Neural cell (in vitro differentiated cells): ENCODE results near the gene CLIP3. TPM values are rescaled to one million over a fixed set of nuclear protein-coding genes. Genes with fewer than 3 reads are reported as not detected.

Source experiments
- H2AFZ ChIP-seq: fragments of 200-600, 300-800 bp; sonication (generic), shearing (Covaris generic); 2 replicates; pipeline ENCODE4 v1.6.0; 2014; ENCODE audit warnings: low read depth, mild to moderate bottlenecking, antibody characterized with exemption, low read length, moderate library complexity
- H3F3A ChIP-seq: fragments of 200-600 bp; shearing (Covaris generic); 2 replicates; pipeline ENCODE4 v1.6.1; 2016; ENCODE audit warnings: mild to moderate bottlenecking, moderate library complexity, mixed read lengths, antibody characterized with exemption, low read length; ENCODE audit not compliant: insufficient read depth, poor library complexity, severe bottlenecking
- H3K27ac ChIP-seq: fragments of 200-600, 300-800 bp; sonication (generic), shearing (Covaris generic); 2 replicates; pipeline ENCODE4 v1.5.1; 2014; ENCODE audit warnings: mild to moderate bottlenecking, low read length, moderate library complexity
- H3K27me3 ChIP-seq: fragments of 300-800, 200-600 bp; sonication (generic), shearing (Covaris generic); 2 replicates; pipeline ENCODE4 v1.6.0; 2014; ENCODE audit warnings: mild to moderate bottlenecking, low read depth, low read length, moderate library complexity; ENCODE audit not compliant: insufficient read depth
- H3K36me3 ChIP-seq: fragments of 300-800, 200-600 bp; sonication (generic), shearing (Covaris generic); 2 replicates; pipeline ENCODE4 v1.5.1; 2014; ENCODE audit warnings: mild to moderate bottlenecking, antibody characterized with exemption, low read length, moderate library complexity; ENCODE audit not compliant: insufficient read depth
- H3K4me2 ChIP-seq: fragments of 300-800, 200-600 bp; sonication (generic), shearing (Covaris generic); 2 replicates; pipeline ENCODE4 v1.6.0; 2014; ENCODE audit warnings: mild to moderate bottlenecking, low read length
- H3K4me3 ChIP-seq: fragments of 300-800, 200-600 bp; sonication (generic), shearing (Covaris generic); 2 replicates; pipeline ENCODE4 v1.5.1; 2014; ENCODE audit warnings: mild to moderate bottlenecking, low read length, moderate library complexity
- H3K79me2 ChIP-seq: fragments of 200-600 bp; shearing (Covaris generic); replicated peaks from 2 replicates; pipeline ENCODE4 v1.6.0; 2014; ENCODE audit warnings: mild to moderate bottlenecking, low read length, moderate library complexity; ENCODE audit not compliant: insufficient read depth
- H3K9ac ChIP-seq: fragments of 300-800, 200-600 bp; sonication (generic), shearing (Covaris generic); 2 replicates; pipeline ENCODE4 v1.6.1; 2016; ENCODE audit warnings: mild to moderate bottlenecking, low read length, mixed read lengths
- H3K9me2 ChIP-seq: fragments of 200-600 bp; shearing (Covaris generic); 2 replicates; pipeline ENCODE4 v1.6.1; 2016; ENCODE audit warnings: mild to moderate bottlenecking, low read length, mixed read lengths; ENCODE audit not compliant: insufficient read depth
- H3K9me3 ChIP-seq: fragments of 200-600, 300-800 bp; sonication (generic), shearing (Covaris generic); 2 replicates; pipeline ENCODE4 v1.6.1; 2016; ENCODE audit warnings: mild to moderate bottlenecking, mixed run types, low read length, moderate library complexity, mixed read lengths
- H4K20me1 ChIP-seq: fragments of 200-600 bp; shearing (Covaris generic); 2 replicates; pipeline ENCODE4 v1.6.1; 2016; ENCODE audit warnings: mild to moderate bottlenecking, mixed run types; ENCODE audit not compliant: insufficient read depth
- EP300 ChIP-seq: fragments of 450-650 bp; conservative IDR thresholded peaks from 2 replicates; pipeline ENCODE4 v1.6.1; 2014; ENCODE audit warnings: antibody characterized with exemption, mild to moderate bottlenecking, moderate library complexity; ENCODE audit not compliant: poor library complexity, severe bottlenecking
- EZH2 ChIP-seq: fragments of 200-600, 300-800 bp; shearing (Covaris generic), sonication (generic); IDR thresholded peaks from 2 replicates; pipeline ENCODE4 v1.6.1; 2014; ENCODE audit warnings: antibody characterized with exemption, low read length, borderline replicate concordance, mild to moderate bottlenecking; ENCODE audit not compliant: insufficient read depth, poor library complexity, severe bottlenecking
- MXI1 ChIP-seq: fragments of 450-650 bp; conservative IDR thresholded peaks from 2 replicates; pipeline ENCODE4 v1.6.1; 2014; ENCODE audit warnings: antibody characterized with exemption, mild to moderate bottlenecking; ENCODE audit not compliant: poor library complexity, severe bottlenecking
- POLR2AphosphoS5 ChIP-seq: IDR thresholded peaks from 2 replicates; pipeline ENCODE4 v1.6.1; 2012
- RAD21 ChIP-seq: fragments of 450-650 bp; conservative IDR thresholded peaks from 2 replicates; pipeline ENCODE4 v1.6.1; 2014; ENCODE audit warnings: antibody characterized with exemption, mild to moderate bottlenecking, moderate library complexity
- REST ChIP-seq: IDR thresholded peaks from 2 replicates; pipeline ENCODE4 v1.6.1; 2012; ENCODE audit warnings: borderline replicate concordance
- SMC3 ChIP-seq: fragments of 450-650 bp; conservative IDR thresholded peaks from 2 replicates; pipeline ENCODE4 v1.6.1; 2014; ENCODE audit warnings: antibody characterized with exemption, mild to moderate bottlenecking, moderate library complexity; ENCODE audit not compliant: poor library complexity
- TAF1 ChIP-seq: IDR thresholded peaks from 2 replicates; pipeline ENCODE4 v1.6.1; 2012; ENCODE audit warnings: low read depth
- polyA plus RNA-seq: library from polyadenylated mRNA; depleted of rRNA; stranded (reverse); fragments of >200 nt; gene quantifications from 2 replicates; pipeline ENCODE4 v1.2.3, GENCODE V29; 2014
- TF ChIP-seq, protein P1 (sequence below): fragments of 450-650 bp; IDR thresholded peaks from 2 replicates; pipeline ENCODE4 v1.5.1; 2014; ENCODE audit warnings: antibody characterized with exemption, mild to moderate bottlenecking, moderate library complexity; ENCODE audit not compliant: poor library complexity, severe bottlenecking

Gene CLIP3
- polyA plus RNA-seq, 1 donor from 2014 or later: 5.6 TPM

GRCh38 chr19:35991731-35992450 is 40.8 kb downstream of the CLIP3 start:
- Histone ChIP-seq H3K36me3 (no peaks in the 10 kb centered on the region), H3K4me2 (no peak overlapping the region), H3K9me3 (no peaks in the 10 kb centered on the region), H3K9me2 (no peaks in the 10 kb centered on the region), H3K27me3 (peaks cover 2% of the 10 kb centered on the region), H2AFZ (no peak overlapping the region), H3K9ac (no peak overlapping the region), H3K4me3 (no peak overlapping the region), H3F3A (no peaks in the 10 kb centered on the region), H3K79me2 (peaks cover 13% of the 10 kb centered on the region), H3K27ac (no peak overlapping the region), H4K20me1 (no peaks in the 10 kb centered on the region)
- no peak for TF ChIP-seq SMC3

DNA sequence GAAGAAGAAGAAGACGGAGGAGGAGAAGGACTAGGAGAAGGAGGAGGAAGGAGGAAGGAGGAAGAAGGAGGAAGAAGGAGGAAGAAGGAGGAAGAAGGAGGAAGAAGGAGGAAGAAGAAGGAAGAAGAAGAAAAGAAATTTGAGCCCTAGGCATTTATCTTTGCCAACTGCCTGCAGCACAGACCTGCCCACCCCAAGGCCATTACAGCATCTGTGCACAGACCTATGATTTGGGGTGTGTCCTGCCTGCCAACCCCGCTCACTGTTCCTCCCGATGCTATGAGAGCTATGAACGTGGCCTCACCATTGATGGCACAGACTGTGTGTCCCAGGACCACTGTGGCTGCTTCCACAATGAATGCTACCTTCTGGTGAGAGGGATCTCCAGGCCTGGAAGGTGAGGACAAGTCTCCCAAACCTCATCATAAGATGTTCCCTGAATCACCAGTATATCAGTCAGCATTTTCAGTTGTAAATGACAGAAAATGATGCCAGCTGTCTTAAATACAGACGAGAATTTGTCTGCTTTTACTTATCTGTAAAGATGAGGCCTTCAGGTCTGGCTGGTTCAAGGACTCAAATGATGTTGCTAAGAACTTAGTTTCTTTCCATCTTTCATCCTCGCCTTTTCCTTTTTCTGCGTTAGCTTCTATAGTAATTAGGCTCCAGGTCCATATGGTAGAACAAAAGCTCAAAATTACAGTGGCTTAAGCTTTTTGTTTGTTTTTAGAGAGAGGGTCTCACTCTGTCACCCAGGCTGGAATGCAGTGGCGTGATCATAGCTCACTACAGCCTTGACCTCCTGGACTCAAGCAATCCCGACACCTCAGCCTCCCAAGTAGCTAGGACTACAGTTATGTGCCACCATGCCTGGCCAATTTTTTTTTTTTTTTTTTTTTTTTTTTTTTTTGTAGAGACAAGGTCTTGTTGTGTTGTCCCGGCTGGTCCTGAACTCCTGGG is 41.6 kb downstream of the CLIP3 start:
- peaks cover 9% of the 10 kb centered on the region for H3K27me3 ChIP-seq
- H2AFZ ChIP-seq: no peak overlapping the region
- peaks cover 6% of the 10 kb centered on the region for H3K79me2 ChIP-seq
- no peak overlapping the region for H3K4me2 ChIP-seq
- H3K27ac ChIP-seq: no peak overlapping the region
- H3F3A ChIP-seq: no peaks in the 10 kb centered on the region
- no peaks in the 10 kb centered on the region for H3K9me2 ChIP-seq
- no peaks in the 10 kb centered on the region for H3K9me3 ChIP-seq
- H4K20me1 ChIP-seq: no peaks in the 10 kb centered on the region
- no peak overlapping the region for H3K4me3 ChIP-seq
- H3K36me3 ChIP-seq: no peaks in the 10 kb centered on the region
- TF ChIP-seq EZH2 (no peak), TAF1 (no peak), RAD21 (no peak), MXI1 (no peak), POLR2AphosphoS5 (no peak), EP300 (no peak)
- TF ChIP-seq, protein P1, sequence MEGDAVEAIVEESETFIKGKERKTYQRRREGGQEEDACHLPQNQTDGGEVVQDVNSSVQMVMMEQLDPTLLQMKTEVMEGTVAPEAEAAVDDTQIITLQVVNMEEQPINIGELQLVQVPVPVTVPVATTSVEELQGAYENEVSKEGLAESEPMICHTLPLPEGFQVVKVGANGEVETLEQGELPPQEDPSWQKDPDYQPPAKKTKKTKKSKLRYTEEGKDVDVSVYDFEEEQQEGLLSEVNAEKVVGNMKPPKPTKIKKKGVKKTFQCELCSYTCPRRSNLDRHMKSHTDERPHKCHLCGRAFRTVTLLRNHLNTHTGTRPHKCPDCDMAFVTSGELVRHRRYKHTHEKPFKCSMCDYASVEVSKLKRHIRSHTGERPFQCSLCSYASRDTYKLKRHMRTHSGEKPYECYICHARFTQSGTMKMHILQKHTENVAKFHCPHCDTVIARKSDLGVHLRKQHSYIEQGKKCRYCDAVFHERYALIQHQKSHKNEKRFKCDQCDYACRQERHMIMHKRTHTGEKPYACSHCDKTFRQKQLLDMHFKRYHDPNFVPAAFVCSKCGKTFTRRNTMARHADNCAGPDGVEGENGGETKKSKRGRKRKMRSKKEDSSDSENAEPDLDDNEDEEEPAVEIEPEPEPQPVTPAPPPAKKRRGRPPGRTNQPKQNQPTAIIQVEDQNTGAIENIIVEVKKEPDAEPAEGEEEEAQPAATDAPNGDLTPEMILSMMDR: no peak
- no peak overlapping the region for H3K9ac ChIP-seq

DNA sequence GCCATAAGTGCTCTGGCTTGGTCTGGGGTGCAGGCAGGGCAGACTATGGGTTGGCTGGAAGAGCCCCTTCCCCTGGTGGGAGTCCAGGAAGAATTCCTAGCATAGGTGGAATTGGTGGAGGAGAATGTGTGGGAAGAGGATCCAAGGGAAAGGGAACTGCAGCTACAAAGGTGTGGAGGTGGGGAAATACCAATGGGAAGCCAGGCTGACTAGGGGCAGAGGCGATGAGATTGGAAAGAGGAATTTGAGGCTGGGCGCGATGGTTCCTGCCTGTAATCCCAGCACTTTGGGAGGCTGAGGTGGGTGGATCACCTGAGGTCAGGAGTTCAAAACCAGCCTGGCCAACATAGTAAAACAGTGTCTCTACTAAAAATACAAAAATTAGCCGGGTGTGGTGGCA is 42.5 kb downstream of the CLIP3 start:
- Histone ChIP-seq H3K9me3 (no peaks in the 10 kb centered on the region), H3K79me2 (no peaks in the 10 kb centered on the region), H3K27ac (no peak overlapping the region), H4K20me1 (no peaks in the 10 kb centered on the region), H3K4me2 (no peak overlapping the region), H3K36me3 (no peaks in the 10 kb centered on the region), H3K9me2 (no peaks in the 10 kb centered on the region), H3K9ac (no peak overlapping the region), H3F3A (no peaks in the 10 kb centered on the region), H3K27me3 (peaks cover 14% of the 10 kb centered on the region), H3K4me3 (no peak overlapping the region), H2AFZ (no peak overlapping the region)
- TF ChIP-seq EZH2 (no peak), POLR2AphosphoS5 (no peak), MXI1 (no peak), RAD21 (no peak), TAF1 (no peak), SMC3 (no peak), REST (no peak), EP300 (no peak)
- TF ChIP-seq, protein P1: no peak
